Measurements from ENCODE around the gene CRABP2.

CRABP2 gene

DNA sequence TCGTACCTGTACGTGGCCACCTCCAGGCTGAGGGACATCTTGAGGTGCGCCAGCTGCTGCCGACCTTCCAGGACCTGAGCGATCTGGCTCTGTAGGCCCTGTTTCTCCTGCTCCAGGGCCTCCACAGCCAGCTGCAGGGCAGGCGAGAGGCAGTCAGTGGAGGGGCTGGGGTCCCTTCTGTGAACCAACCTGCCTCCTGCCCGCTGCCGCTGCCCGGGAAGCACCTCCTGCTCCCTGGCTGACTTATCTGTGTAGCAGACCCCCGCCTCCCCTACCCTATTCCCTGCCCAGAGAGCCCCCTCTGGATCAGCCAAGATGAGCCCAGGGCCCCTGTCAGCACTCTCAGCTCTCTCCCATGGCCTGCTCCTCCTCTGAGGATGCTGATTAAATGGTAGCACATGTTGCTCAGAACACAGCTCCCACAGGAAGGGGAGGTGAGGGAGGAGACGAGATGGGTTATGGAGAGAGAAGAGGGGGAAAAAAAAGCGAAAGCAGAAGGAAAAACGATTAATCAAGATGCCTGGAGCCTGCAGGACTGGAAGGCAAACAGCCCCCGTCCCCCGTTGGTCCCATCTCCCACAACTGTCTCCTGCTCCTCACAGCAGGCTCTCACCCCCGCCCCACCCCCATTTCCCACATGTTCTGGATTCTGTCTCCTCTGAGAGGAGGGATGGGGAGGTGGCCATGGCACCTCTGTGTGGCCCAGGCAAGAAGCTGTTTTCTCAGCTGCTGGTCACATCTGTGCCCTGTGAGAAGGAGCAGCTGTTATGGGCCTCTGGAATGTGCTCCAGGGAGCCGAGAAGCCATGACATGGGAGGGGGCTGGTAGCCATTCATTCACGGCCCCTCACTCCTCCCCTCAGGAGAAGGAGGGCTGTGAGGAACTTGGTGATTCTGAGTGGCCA lies 29.9 kb downstream of the CRABP2 start:
- in situ Hi-C loops (cut with MboI; ENCODE audit: low sequenced_read_pairs) = loop anchor here (10.0 kb wide), 1 partner anchor 51 kb away; no protein-coding TSS in a partner anchor

DNA sequence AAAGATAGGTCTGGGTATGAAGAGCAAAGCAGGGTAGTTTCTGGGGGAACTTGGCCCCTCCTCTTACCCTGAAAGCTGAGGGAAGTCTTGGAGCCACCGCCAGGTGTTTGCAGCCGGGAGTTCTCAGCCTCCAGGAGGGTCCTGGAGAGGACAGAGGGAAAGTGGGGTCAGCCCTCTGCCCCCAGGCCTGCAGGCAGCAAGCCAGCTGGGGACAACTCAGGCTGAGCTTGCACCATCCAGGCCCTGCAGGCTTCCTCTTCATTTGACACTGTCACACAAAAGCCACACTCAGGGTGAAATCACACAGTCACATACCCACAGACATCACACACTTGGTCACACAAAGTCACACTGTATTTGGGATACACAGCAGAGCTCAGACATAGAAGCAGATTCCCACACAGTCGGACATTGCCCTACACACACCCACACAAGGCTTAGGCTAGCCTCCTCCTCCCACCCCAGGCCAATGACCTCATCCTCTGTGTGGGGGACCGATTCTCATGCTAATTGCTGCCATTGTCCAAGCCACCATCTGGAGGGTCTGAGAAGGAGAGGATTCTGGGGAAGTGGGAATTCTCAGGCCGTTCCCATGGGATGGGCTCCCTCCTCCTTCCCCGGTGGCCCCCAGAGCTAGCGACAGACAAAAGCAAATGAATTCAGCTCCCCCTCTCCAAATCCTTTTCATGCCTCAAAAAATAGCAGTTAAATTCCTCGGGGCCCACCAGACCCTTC lies 31.8 kb downstream of the CRABP2 start:
- in situ Hi-C loops (cut with MboI; ENCODE audit: low sequenced_read_pairs) = loop anchor here (10.0 kb wide), 1 partner anchor 49 kb away; no protein-coding TSS in a partner anchor

DNA sequence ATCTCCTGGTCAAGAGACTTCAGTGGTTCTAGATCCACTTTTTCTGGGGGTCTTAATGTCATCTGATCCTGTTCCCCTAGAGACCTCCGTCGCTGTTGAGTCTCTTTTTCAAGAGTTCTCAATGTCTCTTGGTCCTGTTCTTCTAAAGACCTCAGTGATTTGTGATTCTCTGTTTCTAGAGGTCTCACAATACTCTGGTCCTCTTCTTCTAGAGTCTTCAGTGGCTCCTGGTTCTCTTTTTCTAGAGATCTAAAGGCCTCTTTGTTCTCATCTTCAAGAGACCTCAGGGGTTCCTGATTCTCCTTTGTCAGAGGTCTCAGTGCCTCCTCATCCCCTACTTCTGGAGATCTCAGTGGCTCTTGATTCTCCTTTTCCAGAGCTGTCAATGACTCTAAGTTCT lies 33.6 kb downstream of the CRABP2 start:
- in situ Hi-C loops (cut with MboI; ENCODE audit: low sequenced_read_pairs) = loop anchor here (10.0 kb wide), 1 partner anchor 47 kb away; no protein-coding TSS in a partner anchor

DNA sequence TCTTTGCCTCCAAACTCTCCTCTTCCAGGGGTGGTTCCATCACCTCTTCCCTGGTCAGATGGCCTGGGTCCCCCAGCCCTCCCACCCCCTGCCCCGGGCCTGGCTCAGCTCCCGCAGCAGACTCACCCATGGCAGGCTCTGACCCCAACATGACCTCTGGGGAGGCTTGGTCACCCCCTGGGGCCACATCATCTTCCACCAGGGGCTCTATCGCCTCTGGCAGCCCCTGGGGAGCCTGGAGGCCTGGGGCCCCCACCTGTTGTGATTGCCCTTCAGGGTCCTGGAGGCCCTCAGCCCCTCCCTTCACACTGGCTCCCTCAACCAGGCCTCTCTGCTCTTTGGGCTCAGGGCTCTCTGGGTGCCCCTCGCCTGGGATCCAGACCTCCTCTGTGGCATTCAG lies 34.6 kb downstream of the CRABP2 start:
- in situ Hi-C loops (cut with MboI; ENCODE audit: low sequenced_read_pairs) = loop anchor here (10.0 kb wide), 1 partner anchor 46 kb away; no protein-coding TSS in a partner anchor

DNA sequence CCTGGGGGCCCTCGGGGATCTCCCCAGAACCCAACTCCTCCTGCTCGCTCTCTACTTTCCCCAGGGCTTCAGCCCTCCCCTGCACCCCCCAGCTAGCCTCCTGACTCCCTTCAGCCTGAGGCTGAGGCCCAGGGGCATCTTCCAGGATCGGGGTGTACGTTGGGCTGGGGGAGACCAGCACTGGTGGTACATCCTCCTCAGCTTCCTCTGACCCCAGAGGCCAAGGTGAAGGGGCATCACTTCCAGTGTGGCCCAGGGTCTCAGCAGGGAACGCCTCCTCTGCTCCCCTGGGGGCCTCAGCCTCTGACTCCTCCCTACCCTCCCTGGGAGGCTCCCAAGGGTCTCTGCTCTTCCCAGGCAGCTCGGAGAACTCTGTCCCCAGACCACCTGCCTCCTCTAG lies 35.0 kb downstream of the CRABP2 start:
- in situ Hi-C loops (cut with MboI; ENCODE audit: low sequenced_read_pairs) = loop anchor here (10.0 kb wide), 1 partner anchor 46 kb away; no protein-coding TSS in a partner anchor

DNA sequence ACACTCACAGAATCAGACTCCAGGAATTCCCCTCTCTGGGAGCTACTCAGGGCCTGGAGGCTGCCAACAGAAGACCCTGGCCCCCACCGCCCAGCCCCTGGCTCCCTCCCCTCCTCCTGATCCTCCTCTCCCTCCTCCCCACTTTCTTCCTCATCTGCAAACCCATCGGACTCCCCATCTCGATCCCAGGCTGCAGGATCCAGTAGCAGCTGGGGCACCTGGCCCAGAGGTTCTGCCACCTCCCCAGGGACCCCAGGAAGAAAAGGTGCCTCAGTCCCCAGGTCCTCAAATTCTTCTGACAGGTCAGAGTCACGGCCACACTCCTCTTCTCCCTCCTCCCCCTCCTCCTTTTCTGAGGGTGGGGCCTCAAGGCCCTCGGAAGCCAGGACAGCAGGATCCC lies 35.6 kb downstream of the CRABP2 start:
- in situ Hi-C loops (cut with MboI; ENCODE audit: low sequenced_read_pairs) = loop anchor here (10.0 kb wide), 1 partner anchor 45 kb away; no protein-coding TSS in a partner anchor

DNA sequence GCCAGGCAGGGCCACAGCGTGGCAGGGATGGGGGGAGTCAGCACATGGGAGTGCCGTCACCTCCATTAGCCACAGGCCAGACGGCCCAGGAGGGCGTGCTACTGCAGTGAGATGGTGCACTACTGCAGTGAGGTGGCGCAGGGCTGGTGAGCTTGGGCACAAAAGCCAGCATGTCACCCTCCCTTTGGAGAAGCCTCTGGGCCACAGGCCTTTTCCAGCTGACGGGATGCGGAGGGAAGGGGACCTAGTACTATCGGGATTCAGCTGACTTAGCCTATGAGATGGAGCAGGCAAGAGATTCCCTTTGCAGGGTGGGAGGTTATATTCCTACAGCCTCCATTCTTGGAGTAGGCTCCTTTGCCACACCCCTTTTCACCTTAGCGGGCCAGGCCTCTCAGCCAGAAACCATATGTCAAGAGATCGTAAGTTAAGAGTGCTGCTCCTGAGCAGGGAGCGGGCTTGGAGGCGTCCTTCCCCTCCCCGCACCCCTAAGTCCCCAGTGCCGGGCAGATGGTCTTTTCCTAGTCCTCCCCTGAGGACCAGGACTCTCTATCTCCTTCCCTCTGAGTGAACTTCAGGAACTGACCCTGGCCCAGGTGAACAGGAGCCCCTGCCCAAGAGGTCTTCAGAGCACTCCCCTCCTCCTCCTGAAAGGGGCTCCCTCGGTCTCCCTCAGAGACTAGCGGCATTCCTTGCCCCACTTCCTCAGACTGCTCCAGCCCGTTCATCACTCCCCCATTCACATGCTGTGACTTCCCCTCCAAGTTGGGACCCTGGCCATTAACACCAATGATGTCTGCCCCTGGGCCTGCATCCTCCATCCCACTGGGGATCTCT lies 36.4 kb downstream of the CRABP2 start:
- in situ Hi-C loops (cut with MboI; ENCODE audit: low sequenced_read_pairs) = no loop called here

DNA sequence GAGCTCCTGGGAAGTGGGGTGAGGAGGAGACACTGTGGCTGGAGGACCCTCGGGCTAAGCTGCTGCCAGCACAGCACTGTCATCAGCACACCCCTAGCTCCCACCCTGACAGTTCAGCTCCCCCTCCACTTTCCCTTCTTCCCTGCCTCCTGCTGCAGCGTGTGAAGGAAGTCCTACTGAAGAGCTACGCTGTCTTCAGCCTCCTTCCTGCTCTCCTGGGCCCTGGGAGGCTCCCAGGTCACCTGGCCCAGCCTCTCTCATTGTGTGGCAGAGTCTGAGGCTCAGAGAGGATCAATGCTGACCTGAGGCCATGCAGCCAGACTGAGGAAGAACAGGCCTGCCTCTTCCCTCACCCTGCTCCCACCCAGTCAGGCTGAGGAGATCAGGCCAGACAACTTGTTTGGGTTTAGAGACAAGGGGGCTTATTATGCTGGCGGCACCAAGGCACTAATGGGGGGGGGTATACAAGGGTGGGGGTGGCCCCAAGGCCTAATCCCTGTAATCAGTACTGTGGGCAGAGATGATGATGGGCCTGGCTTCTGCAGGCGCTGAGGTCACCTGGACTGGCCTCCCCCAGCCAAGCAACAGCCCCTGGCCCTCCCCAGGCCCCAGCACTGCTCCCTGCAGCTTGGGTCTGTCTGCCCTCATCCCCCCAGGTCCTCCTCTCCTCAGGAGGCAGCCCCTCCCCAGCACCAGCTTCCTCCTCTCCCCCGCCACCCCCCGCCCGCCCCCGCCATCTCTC lies 37.2 kb downstream of the CRABP2 start:
- in situ Hi-C loops (cut with MboI; ENCODE audit: low sequenced_read_pairs) = no loop called here

DNA sequence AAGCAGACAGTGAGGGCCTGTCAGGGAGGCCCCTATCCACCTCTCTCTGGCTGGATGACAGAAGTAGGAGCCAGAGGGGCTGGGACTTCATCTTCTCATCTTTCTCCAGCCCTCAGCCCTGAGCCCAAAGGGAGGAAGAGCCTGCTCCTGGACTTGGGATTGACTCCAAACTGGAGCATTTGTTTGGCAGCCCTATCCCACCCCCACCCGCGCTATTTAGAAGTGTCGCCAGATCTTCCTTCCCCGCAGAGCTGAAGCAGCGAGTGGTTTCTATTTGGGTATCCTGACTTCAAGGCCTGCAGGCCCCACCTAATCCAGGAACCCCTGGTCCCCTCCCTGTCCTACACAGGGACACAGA lies 37.8 kb downstream of the CRABP2 start:
- in situ Hi-C loops (cut with MboI; ENCODE audit: low sequenced_read_pairs) = no loop called here

DNA sequence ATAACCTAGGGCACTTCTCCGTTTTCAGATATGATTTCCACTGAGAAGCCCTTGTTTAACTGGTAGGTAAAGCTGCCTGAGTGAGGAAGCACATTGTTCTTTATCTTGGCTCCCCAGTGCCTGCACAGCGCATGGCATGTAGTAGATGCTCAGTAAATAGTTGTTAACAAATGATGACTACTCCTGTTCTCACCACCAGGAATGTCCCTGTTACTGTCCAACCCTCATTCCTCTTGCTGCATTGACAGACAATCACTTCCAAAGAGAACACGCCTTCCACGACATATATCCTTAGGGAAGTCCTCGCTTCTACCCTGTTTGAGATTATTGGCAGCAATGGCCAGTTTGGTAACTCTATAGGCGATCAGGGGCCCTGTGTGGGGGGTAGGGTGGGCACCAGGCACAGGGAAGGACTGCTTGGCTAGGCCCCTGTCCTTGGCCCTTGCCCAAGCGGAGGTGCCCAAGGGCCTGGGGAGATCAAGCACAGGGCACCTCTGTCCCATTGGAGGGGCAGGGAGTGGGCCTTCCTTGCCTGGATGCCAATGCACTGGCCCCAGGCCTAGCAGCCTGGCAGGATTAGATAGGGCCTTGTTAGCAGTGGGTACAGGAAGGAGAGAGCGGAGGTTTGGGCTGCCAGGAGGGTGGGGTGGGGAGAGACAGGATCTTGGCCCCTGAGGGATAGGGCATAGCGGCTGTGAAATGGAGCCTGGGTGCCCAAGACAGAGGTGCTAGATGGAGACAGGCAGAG lies 38.3 kb downstream of the CRABP2 start:
- in situ Hi-C loops (cut with MboI; ENCODE audit: low sequenced_read_pairs) = no loop called here

DNA sequence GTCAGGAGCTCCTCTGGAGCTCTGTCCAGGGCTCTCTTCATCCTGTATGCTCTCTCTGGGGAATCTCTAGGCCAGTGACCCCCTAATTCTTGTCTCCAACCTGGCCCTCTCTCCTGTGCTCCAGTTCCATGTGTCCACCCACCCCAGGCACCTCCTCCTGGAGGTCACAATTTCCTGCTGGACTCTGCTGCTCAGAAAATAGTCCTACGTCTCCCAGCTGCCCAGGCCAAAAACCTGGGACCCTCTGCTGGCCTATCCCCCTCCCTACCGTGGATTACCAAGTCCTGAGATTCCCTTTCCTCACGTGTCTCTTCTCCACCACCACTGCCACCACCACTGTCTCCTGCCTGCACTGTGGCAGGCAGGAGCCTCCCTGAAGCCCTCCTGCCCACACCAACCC lies 39.8 kb downstream of the CRABP2 start:
- in situ Hi-C loops (cut with MboI; ENCODE audit: low sequenced_read_pairs) = no loop called here

DNA sequence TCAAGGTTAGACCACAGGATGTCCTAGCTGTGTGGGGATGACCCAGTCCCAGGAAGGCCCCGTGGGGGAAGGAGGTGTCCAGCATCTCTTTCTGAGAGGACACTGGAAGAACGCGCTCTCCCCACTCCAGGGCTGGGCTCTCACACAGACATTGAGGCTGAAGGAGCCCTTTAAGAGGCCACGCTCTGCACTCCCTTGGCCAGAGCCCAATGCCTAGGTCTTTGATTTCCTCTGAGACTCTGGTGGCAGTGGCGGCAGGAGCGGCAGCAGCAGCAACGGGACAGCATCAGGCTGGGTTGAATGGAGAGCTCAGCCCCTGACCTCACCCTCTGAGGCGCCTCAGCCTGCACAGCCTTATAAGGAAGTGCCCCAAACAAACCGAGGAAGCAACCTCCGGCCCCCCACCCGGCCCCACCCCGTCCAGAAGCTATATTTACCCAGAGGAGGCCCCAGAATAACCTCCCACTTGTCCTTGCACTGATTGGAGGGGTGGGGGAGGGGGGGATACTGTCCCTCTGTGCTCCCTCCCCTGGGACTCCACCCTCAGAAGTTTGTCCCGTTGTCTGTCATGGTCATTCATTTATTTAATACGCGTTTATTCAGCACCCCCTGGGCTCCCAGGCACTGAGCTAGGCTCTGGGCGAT lies 40.5 kb downstream of the CRABP2 start:
- in situ Hi-C loops (cut with MboI; ENCODE audit: low sequenced_read_pairs) = no loop called here

DNA sequence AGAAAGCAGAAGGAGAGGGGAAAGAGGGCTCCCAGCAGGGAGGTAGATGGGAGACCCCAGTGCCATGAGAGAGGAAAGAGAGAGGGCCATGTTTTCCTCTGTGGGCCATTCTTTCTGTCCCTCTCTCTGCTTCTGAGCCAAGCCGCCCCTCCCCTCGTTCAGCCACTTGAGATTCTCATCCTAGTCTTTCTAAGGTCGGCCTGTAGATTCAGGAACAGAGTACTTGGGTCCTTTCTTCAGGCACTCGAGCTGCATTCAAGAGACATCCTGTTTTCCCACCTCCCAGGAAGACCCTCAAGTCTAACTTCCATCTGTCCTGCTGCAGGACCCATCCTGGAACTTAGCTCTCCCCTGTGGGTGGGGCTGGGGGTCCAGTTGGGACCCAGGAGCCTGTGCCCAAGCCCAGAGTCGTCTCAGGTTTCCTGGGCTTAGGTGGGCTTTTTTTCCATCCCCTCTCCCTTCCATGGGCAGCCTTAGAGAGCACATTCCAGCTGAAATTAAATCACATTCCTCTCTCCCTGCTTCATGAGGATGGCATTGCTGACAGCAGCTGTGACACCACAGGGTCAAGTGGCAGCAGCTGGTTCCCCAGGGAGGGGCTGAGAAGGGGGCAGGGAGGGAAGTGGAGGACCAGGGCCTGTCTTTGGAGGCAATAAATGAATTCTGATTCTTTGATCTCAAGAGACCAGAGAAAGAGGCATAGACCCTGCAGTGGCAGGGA lies 41.2 kb downstream of the CRABP2 start:
- in situ Hi-C loops (cut with MboI; ENCODE audit: low sequenced_read_pairs) = no loop called here

DNA sequence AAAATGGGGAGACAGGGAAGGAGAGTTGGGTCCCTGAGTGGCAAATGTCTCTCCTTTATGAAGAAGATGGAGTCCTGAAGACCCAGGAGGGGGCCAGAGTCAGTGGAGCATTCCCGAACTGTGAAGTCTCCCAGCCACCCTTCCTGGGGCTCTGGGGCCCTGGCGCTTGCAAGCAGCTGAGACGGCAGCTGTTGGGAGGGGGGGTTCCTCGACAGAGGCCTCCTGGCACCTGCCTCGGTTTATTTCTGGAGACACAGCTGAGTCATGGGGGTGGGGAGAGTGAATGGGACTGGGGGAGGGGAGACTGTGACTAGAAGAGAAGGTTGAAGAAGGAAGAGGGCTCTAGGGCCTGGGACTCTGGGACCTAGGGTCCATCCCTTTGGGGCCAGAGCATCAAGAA lies 42.2 kb downstream of the CRABP2 start:
- in situ Hi-C loops (cut with MboI; ENCODE audit: low sequenced_read_pairs) = no loop called here

DNA sequence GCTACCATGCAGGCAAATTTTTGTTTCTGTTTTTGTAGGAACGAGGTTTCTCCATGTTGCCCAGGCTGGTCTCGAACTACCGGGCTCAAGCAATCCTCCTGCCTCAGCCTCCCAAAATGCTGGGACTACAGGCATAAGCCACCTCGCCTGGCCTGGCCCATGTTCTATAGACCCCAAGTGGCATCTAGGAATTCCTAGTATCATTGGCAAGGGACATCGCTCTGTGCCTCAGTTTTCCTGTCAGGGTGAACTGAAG lies 42.7 kb downstream of the CRABP2 start:
- in situ Hi-C loops (cut with MboI; ENCODE audit: low sequenced_read_pairs) = no loop called here

DNA sequence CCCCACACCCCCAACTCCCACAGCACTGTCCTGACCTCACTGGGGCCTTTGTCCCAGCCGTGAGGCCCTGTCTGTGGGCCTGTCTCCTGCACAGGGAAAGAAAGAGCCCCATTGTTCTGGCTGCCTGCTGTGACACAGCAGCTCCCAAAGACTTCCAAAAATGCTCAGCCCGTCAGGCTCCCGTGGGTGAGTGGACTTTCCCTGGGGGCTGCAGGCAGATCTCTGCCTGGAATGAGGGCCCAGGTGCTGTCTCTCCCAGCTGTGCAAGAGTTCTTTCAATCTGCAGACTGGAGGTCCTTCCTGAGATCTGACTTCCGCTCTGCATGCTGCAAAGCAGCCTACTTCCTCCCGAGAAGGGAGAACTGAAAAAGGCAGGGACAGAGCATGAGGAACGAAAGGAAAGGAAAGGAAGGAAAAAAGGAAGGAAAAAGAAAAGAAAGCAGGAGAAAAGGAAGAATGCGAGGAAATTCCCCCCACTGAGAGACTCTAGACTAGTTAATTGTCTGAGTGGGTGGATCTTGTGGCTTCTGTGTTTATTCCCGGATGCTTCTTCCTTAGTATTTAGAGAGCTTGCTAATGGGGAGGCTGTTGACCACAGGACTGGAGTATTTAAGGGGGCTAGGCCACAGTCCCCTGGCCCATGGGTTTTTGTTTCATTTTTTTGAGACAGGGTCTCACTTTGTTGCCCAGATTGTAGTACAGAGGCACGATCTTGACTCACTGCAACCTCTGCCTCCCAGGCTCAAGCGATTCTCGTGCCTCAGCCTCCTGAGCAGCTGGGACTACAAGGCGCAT lies 43.2 kb downstream of the CRABP2 start:
- in situ Hi-C loops (cut with MboI; ENCODE audit: low sequenced_read_pairs) = no loop called here

DNA sequence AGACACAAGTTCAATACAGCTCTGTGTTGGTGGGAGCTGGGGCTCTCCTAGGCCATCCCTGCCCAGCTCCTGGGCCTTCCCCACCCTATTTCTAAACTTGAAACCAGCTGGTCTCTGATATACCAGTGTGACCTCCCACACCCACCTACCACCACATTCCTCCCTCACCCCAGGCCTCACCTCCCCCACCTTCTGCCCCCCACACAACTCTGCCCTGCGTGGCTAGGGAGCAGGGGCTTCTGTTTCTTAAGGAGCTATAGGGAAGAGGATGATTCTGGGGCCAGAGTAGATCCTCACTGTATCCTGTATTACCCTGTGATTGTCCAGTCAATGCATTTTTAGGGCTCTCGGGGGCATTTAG lies 44.7 kb downstream of the CRABP2 start:
- in situ Hi-C loops (cut with MboI; ENCODE audit: low sequenced_read_pairs) = no loop called here

Measured in HL-60/S4 treated with retinoic acid at 250 ng/mL for 4 days and 3 days (cell line).